ENCODE data around the gene KCND3.

KCND3 gene

GRCh38 chr1:111988743-111989453, 570 bp downstream of the KCND3 start:
- no peak for ATAC-seq
- no peak for TF ChIP-seq ZNF70 (CRISPR knock-in tag; IDR thresholded peaks at IDR 0.05)
- TF ChIP-seq BACH2 (CRISPR knock-in tag; IDR thresholded peaks at IDR 0.05; ENCODE audit: borderline replicate concordance), result no peak
- TF ChIP-seq, protein P1, sequence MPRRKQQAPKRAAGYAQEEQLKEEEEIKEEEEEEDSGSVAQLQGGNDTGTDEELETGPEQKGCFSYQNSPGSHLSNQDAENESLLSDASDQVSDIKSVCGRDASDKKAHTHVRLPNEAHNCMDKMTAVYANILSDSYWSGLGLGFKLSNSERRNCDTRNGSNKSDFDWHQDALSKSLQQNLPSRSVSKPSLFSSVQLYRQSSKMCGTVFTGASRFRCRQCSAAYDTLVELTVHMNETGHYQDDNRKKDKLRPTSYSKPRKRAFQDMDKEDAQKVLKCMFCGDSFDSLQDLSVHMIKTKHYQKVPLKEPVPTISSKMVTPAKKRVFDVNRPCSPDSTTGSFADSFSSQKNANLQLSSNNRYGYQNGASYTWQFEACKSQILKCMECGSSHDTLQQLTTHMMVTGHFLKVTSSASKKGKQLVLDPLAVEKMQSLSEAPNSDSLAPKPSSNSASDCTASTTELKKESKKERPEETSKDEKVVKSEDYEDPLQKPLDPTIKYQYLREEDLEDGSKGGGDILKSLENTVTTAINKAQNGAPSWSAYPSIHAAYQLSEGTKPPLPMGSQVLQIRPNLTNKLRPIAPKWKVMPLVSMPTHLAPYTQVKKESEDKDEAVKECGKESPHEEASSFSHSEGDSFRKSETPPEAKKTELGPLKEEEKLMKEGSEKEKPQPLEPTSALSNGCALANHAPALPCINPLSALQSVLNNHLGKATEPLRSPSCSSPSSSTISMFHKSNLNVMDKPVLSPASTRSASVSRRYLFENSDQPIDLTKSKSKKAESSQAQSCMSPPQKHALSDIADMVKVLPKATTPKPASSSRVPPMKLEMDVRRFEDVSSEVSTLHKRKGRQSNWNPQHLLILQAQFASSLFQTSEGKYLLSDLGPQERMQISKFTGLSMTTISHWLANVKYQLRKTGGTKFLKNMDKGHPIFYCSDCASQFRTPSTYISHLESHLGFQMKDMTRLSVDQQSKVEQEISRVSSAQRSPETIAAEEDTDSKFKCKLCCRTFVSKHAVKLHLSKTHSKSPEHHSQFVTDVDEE (CRISPR knock-in tag; IDR thresholded peaks at IDR 0.05), result no peak
- no peak for TF ChIP-seq CREB5 (CRISPR knock-in tag; IDR thresholded peaks at IDR 0.05; ENCODE audit: low read depth)
- TF ChIP-seq CSRNP3 (CRISPR knock-in tag; IDR thresholded peaks at IDR 0.05), result no peak
- TF ChIP-seq SNAI2 (CRISPR knock-in tag; IDR thresholded peaks at IDR 0.05), result no peak
- no peak for TF ChIP-seq ZC3H10 (CRISPR knock-in tag; IDR thresholded peaks at IDR 0.05)
- TF ChIP-seq ARNTL (CRISPR knock-in tag; IDR thresholded peaks at IDR 0.05; ENCODE audit: borderline replicate concordance, low read depth), result no peak
- TF ChIP-seq TCF4 (CRISPR knock-in tag; IDR thresholded peaks at IDR 0.05; ENCODE audit: borderline replicate concordance), result no peak
- no peak for TF ChIP-seq CSDC2 (CRISPR knock-in tag; IDR thresholded peaks at IDR 0.05)
- TF ChIP-seq ZNF565 (CRISPR knock-in tag; conservative IDR thresholded peaks at IDR 0.05; ENCODE audit: low read depth), result no peak
- TF ChIP-seq, protein P2, sequence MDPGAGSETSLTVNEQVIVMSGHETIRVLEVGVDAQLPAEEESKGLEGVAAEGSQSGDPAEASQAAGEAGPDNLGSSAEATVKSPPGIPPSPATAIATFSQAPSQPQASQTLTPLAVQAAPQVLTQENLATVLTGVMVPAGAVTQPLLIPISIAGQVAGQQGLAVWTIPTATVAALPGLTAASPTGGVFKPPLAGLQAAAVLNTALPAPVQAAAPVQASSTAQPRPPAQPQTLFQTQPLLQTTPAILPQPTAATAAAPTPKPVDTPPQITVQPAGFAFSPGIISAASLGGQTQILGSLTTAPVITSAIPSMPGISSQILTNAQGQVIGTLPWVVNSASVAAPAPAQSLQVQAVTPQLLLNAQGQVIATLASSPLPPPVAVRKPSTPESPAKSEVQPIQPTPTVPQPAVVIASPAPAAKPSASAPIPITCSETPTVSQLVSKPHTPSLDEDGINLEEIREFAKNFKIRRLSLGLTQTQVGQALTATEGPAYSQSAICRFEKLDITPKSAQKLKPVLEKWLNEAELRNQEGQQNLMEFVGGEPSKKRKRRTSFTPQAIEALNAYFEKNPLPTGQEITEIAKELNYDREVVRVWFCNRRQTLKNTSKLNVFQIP (CRISPR knock-in tag; IDR thresholded peaks at IDR 0.05; ENCODE audit: borderline replicate concordance, low read depth), result no peak
- TF ChIP-seq ZFP3 (CRISPR knock-in tag; IDR thresholded peaks at IDR 0.05), result no peak
- no peak for TF ChIP-seq TOX (CRISPR knock-in tag; IDR thresholded peaks at IDR 0.05; ENCODE audit: borderline replicate concordance)
- no peak for TF ChIP-seq PPARA (CRISPR knock-in tag; IDR thresholded peaks at IDR 0.05; ENCODE audit: borderline replicate concordance)
- TF ChIP-seq, protein P3, sequence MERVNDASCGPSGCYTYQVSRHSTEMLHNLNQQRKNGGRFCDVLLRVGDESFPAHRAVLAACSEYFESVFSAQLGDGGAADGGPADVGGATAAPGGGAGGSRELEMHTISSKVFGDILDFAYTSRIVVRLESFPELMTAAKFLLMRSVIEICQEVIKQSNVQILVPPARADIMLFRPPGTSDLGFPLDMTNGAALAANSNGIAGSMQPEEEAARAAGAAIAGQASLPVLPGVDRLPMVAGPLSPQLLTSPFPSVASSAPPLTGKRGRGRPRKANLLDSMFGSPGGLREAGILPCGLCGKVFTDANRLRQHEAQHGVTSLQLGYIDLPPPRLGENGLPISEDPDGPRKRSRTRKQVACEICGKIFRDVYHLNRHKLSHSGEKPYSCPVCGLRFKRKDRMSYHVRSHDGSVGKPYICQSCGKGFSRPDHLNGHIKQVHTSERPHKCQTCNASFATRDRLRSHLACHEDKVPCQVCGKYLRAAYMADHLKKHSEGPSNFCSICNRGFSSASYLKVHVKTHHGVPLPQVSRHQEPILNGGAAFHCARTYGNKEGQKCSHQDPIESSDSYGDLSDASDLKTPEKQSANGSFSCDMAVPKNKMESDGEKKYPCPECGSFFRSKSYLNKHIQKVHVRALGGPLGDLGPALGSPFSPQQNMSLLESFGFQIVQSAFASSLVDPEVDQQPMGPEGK (CRISPR knock-in tag; IDR thresholded peaks at IDR 0.05; ENCODE audit: borderline replicate concordance), result no peak
- TF ChIP-seq RARB (CRISPR knock-in tag; IDR thresholded peaks at IDR 0.05), result no peak

GRCh38 chr1:111988377-111988742, 1.1 kb downstream of the KCND3 start:
- no peak for ATAC-seq
- TF ChIP-seq OSR1 (CRISPR knock-in tag; IDR thresholded peaks at IDR 0.05) (no peak), ZNF70 (CRISPR knock-in tag; IDR thresholded peaks at IDR 0.05) (no peak), ZC3H10 (CRISPR knock-in tag; IDR thresholded peaks at IDR 0.05) (no peak), ISL1 (CRISPR knock-in tag; IDR thresholded peaks at IDR 0.05) (no peak), ZNF8 (CRISPR knock-in tag; IDR thresholded peaks at IDR 0.05) (no peak), CSDC2 (CRISPR knock-in tag; IDR thresholded peaks at IDR 0.05) (no peak)
- TF ChIP-seq, protein P1 (CRISPR knock-in tag; IDR thresholded peaks at IDR 0.05), result no peak
- TF ChIP-seq, protein P3 (CRISPR knock-in tag; IDR thresholded peaks at IDR 0.05; ENCODE audit: borderline replicate concordance), result no peak

Data from SK-N-SH treated with all-trans-retinoic acid at 6 μM for 48 hours (cell line).